Measurements from ENCODE around the gene LAMB1.

DNA sequence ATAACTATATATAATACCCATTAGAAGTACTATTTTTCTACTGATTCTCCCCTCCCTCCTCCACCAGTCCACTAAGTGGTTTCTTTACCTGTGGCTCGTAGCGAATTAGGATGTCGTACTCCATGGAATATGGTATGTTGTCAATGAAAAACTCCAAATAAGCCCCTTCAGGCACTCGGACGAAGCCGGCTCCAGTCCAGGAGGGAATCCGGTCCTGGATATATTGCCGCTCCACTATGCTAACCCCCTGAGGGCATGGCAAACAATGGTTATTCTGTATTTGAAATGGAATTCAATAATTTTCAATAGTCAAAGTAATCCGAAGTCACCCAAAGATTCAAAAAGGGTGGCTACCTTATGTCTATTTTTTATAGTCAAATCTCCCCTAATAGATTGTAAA lies 40.1 kb downstream of the LAMB1 start:
- TF ChIP-seq, protein P1, sequence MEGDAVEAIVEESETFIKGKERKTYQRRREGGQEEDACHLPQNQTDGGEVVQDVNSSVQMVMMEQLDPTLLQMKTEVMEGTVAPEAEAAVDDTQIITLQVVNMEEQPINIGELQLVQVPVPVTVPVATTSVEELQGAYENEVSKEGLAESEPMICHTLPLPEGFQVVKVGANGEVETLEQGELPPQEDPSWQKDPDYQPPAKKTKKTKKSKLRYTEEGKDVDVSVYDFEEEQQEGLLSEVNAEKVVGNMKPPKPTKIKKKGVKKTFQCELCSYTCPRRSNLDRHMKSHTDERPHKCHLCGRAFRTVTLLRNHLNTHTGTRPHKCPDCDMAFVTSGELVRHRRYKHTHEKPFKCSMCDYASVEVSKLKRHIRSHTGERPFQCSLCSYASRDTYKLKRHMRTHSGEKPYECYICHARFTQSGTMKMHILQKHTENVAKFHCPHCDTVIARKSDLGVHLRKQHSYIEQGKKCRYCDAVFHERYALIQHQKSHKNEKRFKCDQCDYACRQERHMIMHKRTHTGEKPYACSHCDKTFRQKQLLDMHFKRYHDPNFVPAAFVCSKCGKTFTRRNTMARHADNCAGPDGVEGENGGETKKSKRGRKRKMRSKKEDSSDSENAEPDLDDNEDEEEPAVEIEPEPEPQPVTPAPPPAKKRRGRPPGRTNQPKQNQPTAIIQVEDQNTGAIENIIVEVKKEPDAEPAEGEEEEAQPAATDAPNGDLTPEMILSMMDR (IDR thresholded peaks at IDR 0.05), result no peak
- no peak for TF ChIP-seq POLR2A (IDR thresholded peaks at IDR 0.05)
